COLO668 (cell line): ENCODE data around the gene PCDHAC1.
A peak's percentile ranks its signal among the peaks of the same experiment; 100 is the strongest.

ENCODE experiments used
- DNase-seq: peaks from one replicate; lab custom pipeline; 2025; ENCODE audit not compliant: unreplicated experiment; lab: John Stamatoyannopoulos, UW

Gene PCDHAC1

DNA sequence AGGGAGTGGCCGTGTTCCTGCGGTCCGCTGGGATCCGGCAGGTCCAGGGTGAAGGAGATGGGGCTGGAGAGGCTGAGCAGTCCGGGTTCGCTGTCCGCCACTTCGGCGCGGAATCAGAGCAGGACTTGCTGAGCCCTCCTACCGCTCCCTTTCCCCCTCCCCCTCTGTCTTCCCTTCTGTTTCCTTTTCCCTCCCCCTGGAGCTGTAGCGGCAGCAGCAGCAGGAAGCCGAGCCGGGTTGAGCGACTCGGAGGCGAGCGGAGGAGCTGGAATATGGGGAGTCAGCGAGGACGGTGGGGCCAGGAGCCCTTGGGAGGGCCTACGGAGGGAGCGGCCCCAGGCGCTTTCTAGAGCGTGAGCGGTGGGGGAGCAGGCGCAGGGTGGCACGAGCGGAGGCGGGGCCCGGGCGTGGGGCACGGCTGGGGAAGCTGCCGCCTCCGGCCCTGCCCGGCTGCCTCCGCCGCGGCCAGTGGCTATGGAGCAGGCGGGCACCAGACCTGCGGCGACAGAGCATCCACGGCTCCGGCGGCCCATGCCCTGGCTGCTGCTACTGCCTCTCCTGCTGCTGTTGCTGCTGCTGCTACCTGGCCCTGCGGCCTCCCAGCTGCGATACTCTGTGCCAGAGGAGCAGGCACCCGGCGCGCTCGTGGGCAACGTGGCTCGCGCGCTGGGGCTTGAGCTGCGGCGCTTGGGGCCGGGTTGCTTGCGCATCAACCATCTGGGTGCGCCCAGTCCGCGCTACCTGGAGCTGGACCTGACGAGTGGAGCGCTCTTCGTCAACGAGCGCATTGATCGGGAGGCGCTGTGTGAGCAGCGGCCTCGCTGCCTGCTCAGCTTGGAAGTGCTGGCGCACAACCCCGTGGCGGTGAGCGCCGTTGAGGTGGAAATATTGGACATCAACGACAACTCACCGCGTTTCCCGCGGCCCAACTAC is 40.5 kb downstream of the PCDHAC1 start, which contains the start of gene PCDHAC2:
TSS of gene PCDHAC2 (plus strand) at position 184 of the 933 bp plus-strand sequence. CDS start at position 475, 291 bp downstream.
- peak; percentile 64 for DNase-seq

DNA sequence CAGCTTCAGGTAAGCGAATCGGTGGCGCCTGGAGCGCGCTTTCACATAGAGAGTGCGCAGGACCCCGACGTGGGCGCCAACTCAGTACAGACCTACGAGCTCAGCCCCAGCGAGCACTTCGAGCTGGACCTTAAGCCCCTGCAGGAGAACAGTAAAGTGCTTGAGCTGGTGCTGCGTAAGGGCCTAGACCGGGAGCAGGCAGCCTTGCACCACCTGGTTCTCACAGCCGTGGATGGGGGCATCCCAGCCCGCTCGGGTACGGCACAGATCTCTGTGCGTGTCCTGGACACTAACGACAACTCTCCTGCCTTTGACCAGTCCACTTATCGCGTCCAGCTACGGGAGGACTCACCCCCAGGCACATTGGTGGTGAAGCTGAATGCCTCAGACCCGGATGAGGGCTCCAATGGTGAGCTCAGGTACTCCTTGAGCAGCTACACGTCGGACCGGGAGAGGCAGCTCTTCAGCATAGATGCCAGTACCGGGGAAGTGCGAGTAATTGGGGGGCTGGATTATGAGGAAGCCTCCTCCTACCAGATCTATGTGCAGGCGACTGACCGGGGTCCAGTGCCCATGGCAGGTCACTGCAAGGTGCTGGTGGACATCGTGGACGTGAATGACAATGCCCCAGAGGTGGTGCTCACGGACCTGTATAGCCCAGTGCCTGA is 41.3 kb downstream of the PCDHAC1 start:
- no peak for DNase-seq

DNA sequence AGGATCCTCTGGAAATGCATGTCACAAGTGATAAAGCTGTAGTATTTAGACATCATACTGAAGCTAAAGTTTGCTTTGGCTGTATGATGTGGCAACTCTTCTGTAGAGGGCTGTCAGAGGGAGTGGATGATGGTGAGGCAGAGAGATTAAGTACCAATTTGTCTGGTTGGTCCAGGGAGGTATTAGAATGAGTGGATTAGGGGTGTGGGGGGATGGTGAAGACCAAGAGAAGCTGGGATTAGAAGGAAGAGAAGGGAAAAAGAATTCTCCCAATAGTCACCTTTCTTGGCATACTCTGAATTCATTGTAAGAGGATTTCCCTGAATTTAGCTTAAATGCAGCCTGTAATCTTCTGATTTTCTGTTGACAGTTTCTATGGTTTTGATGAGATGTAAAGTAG is 43.8 kb downstream of the PCDHAC1 start:
- no peak for DNase-seq

DNA sequence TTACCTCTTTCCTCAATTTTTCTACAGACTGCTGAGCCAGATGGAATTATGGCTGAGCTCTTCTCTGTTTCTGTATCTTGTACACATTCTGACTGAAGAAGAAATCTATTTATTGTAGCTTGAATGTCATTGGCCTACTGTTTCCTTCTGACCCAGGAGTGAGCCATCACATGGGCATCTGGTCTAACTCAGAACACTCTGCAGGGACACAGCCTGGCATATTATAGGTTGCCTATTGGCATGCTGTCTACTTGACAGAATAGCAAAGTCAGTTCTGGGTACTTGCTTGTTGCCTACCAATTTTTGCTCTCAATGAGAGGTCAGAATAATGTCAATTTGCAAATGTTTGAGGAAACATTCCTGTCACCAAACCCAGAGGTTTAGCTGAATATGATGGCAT is 47.5 kb downstream of the PCDHAC1 start:
- no peak for DNase-seq

DNA sequence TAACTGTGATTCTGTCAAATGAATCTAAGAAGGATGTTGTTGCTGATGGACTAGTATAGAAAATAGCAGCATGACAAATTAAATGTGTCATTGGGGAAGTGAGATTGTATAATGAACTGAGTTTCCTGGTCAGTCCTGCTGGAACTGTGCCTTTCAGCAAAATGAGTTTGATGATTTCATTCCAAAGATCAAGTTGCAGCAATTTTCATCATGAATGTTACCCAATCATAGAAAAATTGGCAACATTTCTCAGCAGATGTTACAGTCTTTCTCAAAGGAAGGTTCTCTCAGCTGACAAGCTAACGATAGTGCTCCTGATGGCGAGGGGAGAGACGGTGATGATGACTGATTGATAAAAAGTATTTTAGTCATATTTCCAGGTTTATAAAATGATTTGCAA is 50.9 kb downstream of the PCDHAC1 start:
- DNase-seq = no peak

DNA sequence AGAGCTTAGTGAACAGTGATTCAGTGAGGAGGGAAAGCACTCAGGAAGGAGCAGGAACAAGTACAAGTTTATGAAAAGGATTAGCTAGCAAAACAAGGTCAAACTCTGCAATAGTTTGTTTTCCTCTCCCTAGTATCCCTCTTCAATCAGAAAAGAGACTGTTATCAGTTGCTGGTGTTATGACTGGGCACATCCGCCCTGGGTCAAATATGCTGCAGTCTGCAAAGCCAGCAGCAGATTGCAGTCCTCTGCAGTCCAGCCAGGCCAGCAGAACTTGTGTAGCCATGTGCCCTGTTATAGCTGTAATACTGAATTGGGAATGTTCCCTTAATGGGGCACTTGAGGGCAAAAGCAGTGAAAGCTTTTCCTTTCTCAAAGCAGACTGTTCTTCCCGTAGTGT is 52.2 kb downstream of the PCDHAC1 start:
- no peak for DNase-seq

DNA sequence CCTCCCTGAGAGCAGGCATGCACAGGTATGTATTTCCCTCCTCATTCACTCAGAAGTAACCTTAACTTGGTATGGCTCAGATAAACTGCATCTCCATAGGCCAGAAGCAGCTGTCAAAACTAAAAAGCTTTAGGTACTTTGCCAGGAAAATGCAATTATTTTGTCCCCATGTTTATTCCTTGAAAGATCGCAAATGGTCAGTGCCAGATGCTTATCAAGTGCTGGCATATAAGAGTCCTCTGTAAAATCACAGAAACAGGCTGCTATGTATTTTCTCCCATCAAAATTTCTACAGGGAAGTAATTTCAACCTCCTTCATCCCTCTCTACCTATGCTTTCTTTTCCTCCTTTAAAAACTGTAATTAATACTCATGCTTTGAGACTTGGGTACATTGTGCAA is 52.9 kb downstream of the PCDHAC1 start:
- DNase-seq = no peak
